K562 (cell line): Measurements from ENCODE around the gene PALLD. TPM values are rescaled to one million over a fixed set of nuclear protein-coding genes. Genes with fewer than 3 reads are reported as not detected.

Experiments used
- ATAC-seq: fragments of 200-7000 bp; cut with Tn5 transposase; 3 replicates; pipeline ENCODE4 v1.9.1; 2020; ENCODE audit warnings: moderate library complexity
- BruUV-seq: library from RNA; stranded (reverse); fragments of 400-500 nt; replicated peaks from 2 replicates; lab custom pipeline; 2021; lab: Mats Ljungman, UMichigan
- CTCF ChIA-PET: fragments of 300-600 bp; formaldehyde crosslinking; extraction: SDS; loops from one replicate; lab custom pipeline; 2021; ENCODE audit warnings: low intra/inter-chr PET ratio; lab: Yijun Ruan, JAX
- POLR2A ChIA-PET: fragments of 300-600, 350-650 bp; sonication (Branson Sonifier 250); formaldehyde crosslinking; extraction: SDS; loops from one replicate; lab custom pipeline; 2021; ENCODE audit warnings: antibody characterized with exemption, inconsistent platforms; lab: Yijun Ruan, JAX
- DNase-seq, 4 experiments: peaks; one replicate each; pipeline versions ENCODE4 v3.0.0 to v3.0.0-alpha.2; 2011 to 2018; ENCODE audit warnings: low spot score in 3 of 4, mixed read lengths in 3 of 4; ENCODE audit errors: extremely low read depth in 1 of 4
- FAIRE-seq: peaks from 2 replicates; lab custom pipeline; 2011; peaks lifted over from hg19 to GRCh38; lab: Jason Lieb, UNC
- H2AFZ ChIP-seq: 2 replicates; pipeline ENCODE4 v1.6.0; 2011; ENCODE audit warnings: low read depth, low read length, control low read depth, inconsistent platforms
- H3K27ac ChIP-seq: fragments of 200-600 bp; 3 replicates; pipeline ENCODE4 v1.8.0; 2011; ENCODE audit warnings: low read depth, mild to moderate bottlenecking, control low read depth, inconsistent platforms, low read length, moderate library complexity, mixed read lengths; ENCODE audit errors: extremely low read depth
- H3K27me3 ChIP-seq, 2 experiments: fragments of 300-600 bp in 1 of 2; 2 replicates in 1 of 2; 3 replicates in 1 of 2; pipeline versions ENCODE4 v1.6.0 to v1.8.0; 2011; ENCODE audit warnings: inconsistent platforms in 2 of 2, low read length in 2 of 2, mild to moderate bottlenecking in 1 of 2, mixed read lengths in 1 of 2, moderate library complexity in 1 of 2; ENCODE audit not compliant: control insufficient read depth in 2 of 2, insufficient read depth in 2 of 2
- H3K36me3 ChIP-seq: fragments of 300-600 bp; 3 replicates; pipeline ENCODE4 v1.8.0; 2011; ENCODE audit warnings: mild to moderate bottlenecking, low read length, inconsistent platforms; ENCODE audit not compliant: control insufficient read depth, insufficient read depth
- H3K4me1 ChIP-seq, 2 experiments: fragments of 200-600 bp in 1 of 2; replicated peaks in 1 of 2; 2 replicates in 1 of 2; 3 replicates in 1 of 2; pipeline versions ENCODE4 v1.5.1 to v1.8.0; 2011; ENCODE audit warnings: inconsistent platforms in 2 of 2, low read length in 2 of 2, mild to moderate bottlenecking in 1 of 2, mixed read lengths in 1 of 2, moderate library complexity in 1 of 2; ENCODE audit not compliant: control insufficient read depth in 2 of 2, insufficient read depth in 2 of 2
- H3K4me2 ChIP-seq: 2 replicates; pipeline ENCODE4 v1.6.1; 2011; ENCODE audit warnings: low read length, control low read depth, inconsistent platforms, mixed read lengths; ENCODE audit not compliant: insufficient read depth
- H3K4me3 ChIP-seq: fragments of 200-600 bp; sonication (generic), shearing (Covaris generic); 2 replicates; pipeline ENCODE4 v1.5.1; 2016; ENCODE audit warnings: control low read depth, inconsistent platforms
- H3K79me2 ChIP-seq: fragments of 200-600 bp; 3 replicates; pipeline ENCODE4 v1.8.0; 2011; ENCODE audit warnings: low read length, inconsistent platforms; ENCODE audit not compliant: control insufficient read depth, insufficient read depth
- H3K9ac ChIP-seq, 2 experiments: 2 replicates each; pipeline versions ENCODE4 v1.6.0 to v1.6.1; 2011; ENCODE audit warnings: low read depth in 2 of 2, low read length in 2 of 2, control low read depth in 1 of 2, inconsistent platforms in 1 of 2, mild to moderate bottlenecking in 1 of 2, mixed read lengths in 1 of 2; ENCODE audit not compliant: insufficient read depth in 1 of 2
- H3K9me1 ChIP-seq: one replicate; pipeline ENCODE4 v1.6.0; 2011; ENCODE audit warnings: inconsistent platforms, mild to moderate bottlenecking, low read length, moderate library complexity; ENCODE audit not compliant: control insufficient read depth, insufficient read depth
- H3K9me3 ChIP-seq: replicated peaks from 2 replicates; pipeline ENCODE4 v1.5.1; 2011; ENCODE audit warnings: low read depth, low read length, inconsistent platforms; ENCODE audit not compliant: control insufficient read depth, insufficient read depth
- H4K20me1 ChIP-seq: replicated peaks from 2 replicates; pipeline ENCODE4 v1.6.1; 2011; ENCODE audit warnings: low read length, inconsistent platforms, mixed read lengths; ENCODE audit not compliant: control insufficient read depth, insufficient read depth
- ATF7 ChIP-seq: fragments of 450-650 bp; IDR thresholded peaks from 2 replicates; pipeline ENCODE4 v1.7.1; 2014; ENCODE audit warnings: mild to moderate bottlenecking, moderate library complexity
- FIP1L1 ChIP-seq: fragments of 200-400 bp; formaldehyde crosslinking; IDR thresholded peaks from 2 replicates; pipeline ENCODE4 v1.6.1; 2018; ENCODE audit warnings: mild to moderate bottlenecking, low read depth, low read length; ENCODE audit not compliant: poor library complexity, severe bottlenecking
- IFI16 ChIP-seq: fragments of 250-450 bp; sonication (Bioruptor Pico); IDR thresholded peaks from 2 replicates; pipeline ENCODE4 v2.1.2; 2022; ENCODE audit warnings: mild to moderate bottlenecking, inconsistent platforms
- PTRF ChIP-seq: fragments of 450-650 bp; IDR thresholded peaks from 2 replicates; pipeline ENCODE4 v1.6.1; 2016; ENCODE audit warnings: mild to moderate bottlenecking, missing genetic modification characterization, missing compliant biosample characterization
- SNRNP70 ChIP-seq: fragments of 200-400 bp; formaldehyde crosslinking; optimal IDR thresholded peaks from 2 replicates; pipeline ENCODE3; 2017; ENCODE audit warnings: low read depth, low read length
- TCF7L2 ChIP-seq: fragments of 150-350 bp; IDR thresholded peaks from 2 replicates; pipeline ENCODE4 v1.6.1; 2016; ENCODE audit warnings: low read depth, mild to moderate bottlenecking, low read length, moderate library complexity
- TRIM24 ChIP-seq, 2 experiments: fragments of 450-650 bp; IDR thresholded peaks; 2 replicates each; pipeline ENCODE4 v1.6.1; 2016
- YBX1 ChIP-seq: fragments of 450-650 bp; IDR thresholded peaks from 2 replicates; pipeline ENCODE4 v1.7.1; 2016; ENCODE audit warnings: mild to moderate bottlenecking
- ZBTB17 ChIP-seq: fragments of 450-650 bp; formaldehyde crosslinking; IDR thresholded peaks from 2 replicates; pipeline ENCODE4 v1.4.0; 2020; ENCODE audit warnings: mild to moderate bottlenecking
- ZFX ChIP-seq: sonication (generic); formaldehyde crosslinking; IDR thresholded peaks from 2 replicates; pipeline ENCODE4 v1.8.0; 2022; ENCODE audit warnings: mild to moderate bottlenecking, missing genetic modification reagents, moderate library complexity
- ZNF444 ChIP-seq: fragments of 250-450 bp; sonication (Bioruptor Pico); IDR thresholded peaks from 2 replicates; pipeline ENCODE4 v1.4.0; 2020; ENCODE audit warnings: mild to moderate bottlenecking, moderate library complexity
- in situ Hi-C: fragments of 300-500 bp; cut with MboI; formaldehyde crosslinking; loops from 4 replicates; pipeline ENCODE4 v1.15.0; 2018; ENCODE audit warnings: inconsistent platforms, mixed read lengths
- intact Hi-C: fragments of 100-400 bp; cut with micrococcal nuclease; formaldehyde crosslinking; loops from 2 replicates; pipeline ENCODE4 v1.14.2; 2022
- polyA plus RNA-seq, 8 experiments: library from polyadenylated mRNA; depleted of rRNA in 4 of 8; stranded (reverse) in 5 of 8; unstranded in 3 of 8; fragments of >200 nt; fragmentation: Nextera tagmentation in 2 of 8; fragmentation: Illumina TruSeq in 1 of 8; extraction: Ambion mirVana in 2 of 8; extraction: Trizol in 1 of 8; gene quantifications; 2 replicates each; pipeline versions ENCODE4 v1.2.1 to v1.2.3, GENCODE V29; 2011 to 2014; ENCODE audit warnings: inconsistent platforms in 1 of 8, missing spikeins in 1 of 8
- total RNA-seq, 7 experiments: library from RNA; depleted of rRNA in 6 of 7; stranded (reverse); fragments of >200 nt in 6 of 7; fragmentation: Illumina TruSeq in 2 of 7; extraction: Trizol in 2 of 7; gene quantifications; 2 replicates each; pipeline versions ENCODE4 v1.2.1 to v1.2.3, GENCODE V29; 2011 to 2021; ENCODE audit warnings: low replicate concordance in 1 of 7
- TF ChIP-seq, protein P1 (sequence below): fragments of 450-650 bp; IDR thresholded peaks from 2 replicates; pipeline ENCODE4 v1.6.1; 2016
- TF ChIP-seq, protein P2 (sequence below): fragments of 450-650 bp; IDR thresholded peaks from 2 replicates; pipeline ENCODE4 v1.6.1; 2016; ENCODE audit warnings: antibody characterized with exemption
- TF ChIP-seq, protein P3 (sequence below): fragments of 450-650 bp; formaldehyde crosslinking; IDR thresholded peaks from 2 replicates; pipeline ENCODE4 v1.4.0; 2020; ENCODE audit warnings: mild to moderate bottlenecking, mixed read lengths
- TF ChIP-seq, protein P4 (sequence below): fragments of 250-450 bp; sonication (Bioruptor Pico); IDR thresholded peaks from 2 replicates; pipeline ENCODE4 v1.8.0; 2021; ENCODE audit warnings: moderate library complexity, mild to moderate bottlenecking, inconsistent platforms
- TF ChIP-seq, protein P5 (sequence below), 2 experiments: fragments of 450-650 bp in 1 of 2; sonication (generic) in 1 of 2; formaldehyde crosslinking in 1 of 2; IDR thresholded peaks in 1 of 2; conservative IDR thresholded peaks in 1 of 2; 2 replicates each; pipeline versions ENCODE4 v1.6.1 to v1.8.1; 2016 to 2023; ENCODE audit warnings: mild to moderate bottlenecking in 2 of 2, moderate library complexity in 2 of 2, inconsistent platforms in 1 of 2, missing genetic modification reagents in 1 of 2

The PALLD gene
- total and polyA plus RNA-seq, 9 of the 15 experiments (the other 6 are each of a cell fraction or from before 2014, with no cell fraction given), result 0.01 to 0.35 (median 0.06) TPM; not detected in 3

DNA sequence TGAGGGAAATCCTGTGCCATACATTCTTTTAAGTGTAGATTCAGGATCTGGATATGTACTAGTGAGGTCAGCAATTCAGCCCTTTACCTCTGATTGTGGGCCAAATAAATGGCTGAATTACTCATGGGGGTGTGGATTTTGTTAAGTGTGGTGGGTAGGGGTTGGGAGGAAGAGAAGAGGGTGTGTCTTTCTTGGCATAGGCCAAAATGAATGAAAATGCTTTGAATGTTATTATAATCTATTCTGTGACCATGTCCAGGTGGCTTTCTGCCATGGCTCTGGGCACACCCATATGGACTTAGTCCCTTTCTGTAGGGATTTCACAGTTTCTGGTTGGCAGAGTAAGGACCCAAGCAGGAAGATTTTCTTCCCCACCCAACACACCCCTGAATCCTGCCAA lies 268.9 kb downstream of the PALLD start:
- H3K9me3 ChIP-seq, result no peaks in the 10 kb centered on the region
- no TSS peak for BruUV-seq
- H3K36me3 ChIP-seq, result no peaks in the 10 kb centered on the region
- no peaks in the 10 kb centered on the region for H4K20me1 ChIP-seq
- in situ Hi-C loops (no loop called here), intact Hi-C loops (no loop called here)
- ATAC-seq, result no peak
- no peak for DNase-seq
- no peak overlapping the region for H2AFZ ChIP-seq
- ChIA-PET POLR2A (no interaction called here), CTCF (no interaction called here)
- H3K79me2 ChIP-seq, result no peaks in the 10 kb centered on the region
- H3K9ac ChIP-seq, result no peak overlapping the region
- no peaks in the 10 kb centered on the region; a peak in 1 of 5 replicates for H3K4me1 ChIP-seq
- H3K27me3 ChIP-seq, result peaks cover 0 to 4% of the 10 kb centered on the region in 2 experiments; a peak in 1 of 5 replicates
- no peak overlapping the region for H3K4me2 ChIP-seq
- H3K9me1 ChIP-seq, result no peaks in the 10 kb centered on the region
- no peak overlapping the region for H3K4me3 ChIP-seq
- FAIRE-seq, result no peak
- H3K27ac ChIP-seq, result no peak overlapping the region
- TF ChIP-seq YBX1, result no peak
- TF ChIP-seq SNRNP70, result no peak
- TF ChIP-seq PTRF (tag), result no peak
- TF ChIP-seq ZNF444 (CRISPR knock-in tag), result no peak
- TF ChIP-seq TRIM24 (IDR thresholded peaks at IDR 0.05), result no peak
- TF ChIP-seq, protein P1, sequence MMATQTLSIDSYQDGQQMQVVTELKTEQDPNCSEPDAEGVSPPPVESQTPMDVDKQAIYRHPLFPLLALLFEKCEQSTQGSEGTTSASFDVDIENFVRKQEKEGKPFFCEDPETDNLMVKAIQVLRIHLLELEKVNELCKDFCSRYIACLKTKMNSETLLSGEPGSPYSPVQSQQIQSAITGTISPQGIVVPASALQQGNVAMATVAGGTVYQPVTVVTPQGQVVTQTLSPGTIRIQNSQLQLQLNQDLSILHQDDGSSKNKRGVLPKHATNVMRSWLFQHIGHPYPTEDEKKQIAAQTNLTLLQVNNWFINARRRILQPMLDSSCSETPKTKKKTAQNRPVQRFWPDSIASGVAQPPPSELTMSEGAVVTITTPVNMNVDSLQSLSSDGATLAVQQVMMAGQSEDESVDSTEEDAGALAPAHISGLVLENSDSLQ, result no peak
- TF ChIP-seq, protein P2, sequence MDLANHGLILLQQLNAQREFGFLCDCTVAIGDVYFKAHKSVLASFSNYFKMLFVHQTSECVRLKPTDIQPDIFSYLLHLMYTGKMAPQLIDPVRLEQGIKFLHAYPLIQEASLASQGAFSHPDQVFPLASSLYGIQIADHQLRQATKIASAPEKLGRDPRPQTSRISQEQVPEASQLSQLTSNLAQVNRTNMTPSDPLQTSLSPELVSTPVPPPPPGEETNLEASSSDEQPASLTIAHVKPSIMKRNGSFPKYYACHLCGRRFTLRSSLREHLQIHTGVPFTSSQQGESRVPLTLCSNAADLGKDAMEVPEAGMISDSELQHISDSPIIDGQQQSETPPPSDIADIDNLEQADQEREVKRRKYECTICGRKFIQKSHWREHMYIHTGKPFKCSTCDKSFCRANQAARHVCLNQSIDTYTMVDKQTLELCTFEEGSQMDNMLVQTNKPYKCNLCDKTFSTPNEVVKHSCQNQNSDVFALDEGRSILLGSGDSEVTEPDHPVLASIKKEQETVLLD, result no peak
- no peak for TF ChIP-seq FIP1L1
- TF ChIP-seq, protein P3, sequence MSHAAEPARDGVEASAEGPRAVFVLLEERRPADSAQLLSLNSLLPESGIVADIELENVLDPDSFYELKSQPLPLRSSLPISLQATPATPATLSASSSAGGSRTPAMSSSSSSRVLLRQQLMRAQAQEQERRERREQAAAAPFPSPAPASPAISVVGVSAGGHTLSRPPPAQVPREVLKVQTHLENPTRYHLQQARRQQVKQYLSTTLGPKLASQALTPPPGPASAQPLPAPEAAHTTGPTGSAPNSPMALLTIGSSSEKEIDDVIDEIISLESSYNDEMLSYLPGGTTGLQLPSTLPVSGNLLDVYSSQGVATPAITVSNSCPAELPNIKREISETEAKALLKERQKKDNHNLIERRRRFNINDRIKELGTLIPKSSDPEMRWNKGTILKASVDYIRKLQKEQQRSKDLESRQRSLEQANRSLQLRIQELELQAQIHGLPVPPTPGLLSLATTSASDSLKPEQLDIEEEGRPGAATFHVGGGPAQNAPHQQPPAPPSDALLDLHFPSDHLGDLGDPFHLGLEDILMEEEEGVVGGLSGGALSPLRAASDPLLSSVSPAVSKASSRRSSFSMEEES (CRISPR knock-in tag), result no peak
- no peak for TF ChIP-seq ZFX (CRISPR knock-in tag)
- TF ChIP-seq, protein P4, sequence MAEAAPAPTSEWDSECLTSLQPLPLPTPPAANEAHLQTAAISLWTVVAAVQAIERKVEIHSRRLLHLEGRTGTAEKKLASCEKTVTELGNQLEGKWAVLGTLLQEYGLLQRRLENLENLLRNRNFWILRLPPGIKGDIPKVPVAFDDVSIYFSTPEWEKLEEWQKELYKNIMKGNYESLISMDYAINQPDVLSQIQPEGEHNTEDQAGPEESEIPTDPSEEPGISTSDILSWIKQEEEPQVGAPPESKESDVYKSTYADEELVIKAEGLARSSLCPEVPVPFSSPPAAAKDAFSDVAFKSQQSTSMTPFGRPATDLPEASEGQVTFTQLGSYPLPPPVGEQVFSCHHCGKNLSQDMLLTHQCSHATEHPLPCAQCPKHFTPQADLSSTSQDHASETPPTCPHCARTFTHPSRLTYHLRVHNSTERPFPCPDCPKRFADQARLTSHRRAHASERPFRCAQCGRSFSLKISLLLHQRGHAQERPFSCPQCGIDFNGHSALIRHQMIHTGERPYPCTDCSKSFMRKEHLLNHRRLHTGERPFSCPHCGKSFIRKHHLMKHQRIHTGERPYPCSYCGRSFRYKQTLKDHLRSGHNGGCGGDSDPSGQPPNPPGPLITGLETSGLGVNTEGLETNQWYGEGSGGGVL (CRISPR knock-in tag), result no peak
- no peak for TF ChIP-seq ATF7
- no peak for TF ChIP-seq ZBTB17 (CRISPR knock-in tag)
- no peak for TF ChIP-seq TCF7L2
- no peak for TF ChIP-seq IFI16 (CRISPR knock-in tag)
- TF ChIP-seq, protein P5, sequence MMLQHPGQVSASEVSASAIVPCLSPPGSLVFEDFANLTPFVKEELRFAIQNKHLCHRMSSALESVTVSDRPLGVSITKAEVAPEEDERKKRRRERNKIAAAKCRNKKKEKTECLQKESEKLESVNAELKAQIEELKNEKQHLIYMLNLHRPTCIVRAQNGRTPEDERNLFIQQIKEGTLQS (IDR thresholded peaks at IDR 0.05), result no peak
- TF ChIP-seq, protein P5 (CRISPR knock-in tag; conservative IDR thresholded peaks at IDR 0.05), result no peak
